HTR-8/SVneo (cell line): Measurements from ENCODE around the gene MYH15.
A peak's percentile ranks its signal among the peaks of the same experiment; 100 is the strongest.

Experiments used
- DNase-seq: peaks from one replicate; pipeline ENCODE4 v3.0.0; 2011; ENCODE audit warnings: low spot score, mixed read lengths; ENCODE audit not compliant: insufficient read length
- FAIRE-seq: peaks from 2 replicates; lab custom pipeline; 2011; peaks lifted over from hg19 to GRCh38; lab: Jason Lieb, UNC

The MYH15 gene

DNA sequence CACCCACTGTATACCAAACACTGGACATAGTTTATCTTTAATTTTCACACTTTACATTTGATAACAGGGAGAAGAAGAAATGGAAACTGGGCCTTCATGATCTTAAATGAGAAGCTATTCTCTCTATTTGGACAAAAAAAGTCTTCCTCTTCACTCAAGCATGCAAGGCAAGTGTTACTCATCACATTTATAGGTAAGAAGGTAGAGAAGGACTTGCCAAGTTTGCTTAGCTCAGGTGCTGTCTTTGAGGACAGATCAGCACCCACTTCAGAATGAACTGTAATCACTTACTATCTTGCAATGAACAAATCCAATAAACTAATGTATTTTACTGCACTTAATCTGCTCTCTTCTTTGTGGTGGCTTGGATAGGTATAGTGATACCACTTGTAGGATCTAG, 1.1 kb upstream of the MYH15 start:
- DNase-seq (no peak), FAIRE-seq (no peak)

DNA sequence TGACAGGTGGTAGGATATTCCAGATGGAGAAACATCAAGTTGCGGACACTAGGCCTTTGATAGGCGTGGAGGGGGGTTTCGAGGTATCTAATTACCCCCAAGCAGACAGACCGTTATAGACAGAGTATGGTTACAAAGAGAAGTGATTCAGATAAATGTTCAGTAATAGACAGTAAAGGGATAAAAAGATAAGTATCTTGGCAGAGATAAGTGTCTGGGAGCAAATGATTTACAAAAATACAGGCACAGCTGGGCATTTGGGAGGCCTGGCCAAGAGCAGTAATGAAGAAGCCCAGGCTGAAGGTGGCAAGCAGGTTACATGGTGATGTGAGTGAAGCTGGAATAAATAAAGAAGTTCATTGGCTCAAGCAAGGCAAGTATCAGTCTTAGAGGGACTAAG, 659 bp upstream of the MYH15 start:
- no peak for FAIRE-seq
- DNase-seq: no peak

DNA sequence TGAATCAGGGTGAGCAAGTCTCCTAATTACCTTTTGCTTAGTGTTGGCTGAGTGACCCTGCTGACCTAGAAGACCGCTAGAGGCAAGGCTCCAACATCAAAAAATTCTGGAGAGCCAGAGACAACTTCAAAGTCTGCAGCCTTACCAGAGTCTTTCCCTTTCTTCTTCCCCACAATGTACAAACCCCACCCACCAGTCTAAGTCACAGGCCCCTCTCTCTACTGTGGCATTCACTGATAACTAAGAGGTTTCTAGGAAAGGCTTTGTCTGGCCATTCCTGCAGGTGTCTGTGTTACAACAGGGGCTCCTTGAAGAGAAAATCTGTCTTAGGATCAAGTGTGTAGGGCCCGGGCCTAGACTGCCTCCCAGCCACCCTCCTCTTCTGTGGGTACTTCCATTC, 525 bp downstream of the MYH15 start:
- DNase-seq (no peak), FAIRE-seq (no peak)

DNA sequence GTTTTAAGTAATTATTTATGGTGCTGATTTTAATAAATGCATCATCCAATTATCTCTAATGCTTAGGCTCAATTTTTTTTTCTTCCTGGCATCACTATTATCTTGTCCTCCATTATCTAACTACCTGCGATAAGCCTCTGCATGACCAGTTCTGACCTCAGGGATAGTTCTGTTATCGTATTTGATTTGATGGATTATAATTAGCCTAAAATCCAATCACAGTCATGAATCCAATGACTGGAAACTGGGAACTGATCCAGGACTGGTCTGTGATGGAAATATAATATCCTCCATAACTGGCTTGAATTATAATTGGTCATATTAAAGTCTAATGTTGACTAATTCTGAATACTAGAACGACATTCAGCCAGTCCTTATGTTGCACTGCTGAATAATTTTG, 1.1 kb downstream of the MYH15 start:
- no peak for DNase-seq
- no peak for FAIRE-seq

DNA sequence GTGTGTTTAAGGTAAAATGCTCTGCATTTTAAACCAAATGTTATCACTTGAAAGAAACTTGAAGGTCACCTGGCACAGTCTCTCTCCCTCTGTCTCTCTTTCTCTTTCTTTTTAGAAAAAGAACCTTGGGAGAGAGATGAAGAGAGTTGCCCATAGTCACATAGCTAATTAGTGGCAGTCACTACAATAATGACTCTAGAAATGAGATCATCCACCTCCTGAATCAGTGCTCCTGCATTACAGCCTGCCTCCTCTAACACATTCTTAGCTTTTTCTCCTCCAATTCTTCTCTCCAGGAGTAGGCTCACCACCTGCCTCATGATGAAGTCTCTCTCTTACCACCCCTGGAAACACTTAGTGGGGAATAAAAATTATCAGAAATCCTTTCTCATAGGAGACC, 2.5 kb downstream of the MYH15 start:
- no peak for FAIRE-seq
- DNase-seq: no peak

DNA sequence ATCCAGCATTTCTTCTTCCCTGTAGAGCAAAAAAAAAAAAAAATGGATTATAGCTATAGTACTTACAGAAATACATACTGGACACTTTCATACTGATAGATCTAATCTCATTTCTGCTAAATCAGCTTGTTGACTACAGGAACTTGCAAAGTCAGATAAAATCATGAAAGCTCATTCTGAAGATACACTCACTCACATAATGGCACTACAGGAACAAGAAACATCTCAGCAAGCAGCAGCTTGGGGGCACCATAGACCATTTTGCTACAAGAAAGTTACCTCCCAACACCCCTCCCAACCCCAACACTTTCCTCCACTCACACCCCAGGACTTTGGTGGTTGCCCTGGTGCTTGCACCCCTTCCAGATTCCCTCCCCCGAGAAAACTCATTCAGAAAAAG, 4.6 kb downstream of the MYH15 start:
- FAIRE-seq: no peak

DNA sequence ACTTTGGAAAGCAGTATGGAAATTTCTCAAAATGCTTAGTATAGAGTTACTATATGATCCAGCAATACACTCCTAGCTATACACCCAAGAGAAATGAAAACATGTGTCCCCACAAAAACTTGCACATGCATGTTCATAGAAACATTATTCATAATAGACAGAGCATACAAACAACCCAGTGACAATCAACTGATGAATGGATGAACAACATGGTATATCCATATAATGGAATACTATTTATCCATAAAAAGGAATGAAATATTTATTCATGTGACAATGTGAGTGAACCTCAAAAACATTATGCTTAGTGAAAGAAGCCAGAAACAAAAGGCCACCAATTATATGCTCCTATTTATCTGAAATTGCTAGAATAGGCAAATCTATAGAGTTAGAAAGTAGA, 6.7 kb downstream of the MYH15 start:
- no peak for FAIRE-seq
- no peak for DNase-seq

More for the DNA sequence above, 4.6 kb downstream of the MYH15 start:
- DNase-seq: no peak

DNA sequence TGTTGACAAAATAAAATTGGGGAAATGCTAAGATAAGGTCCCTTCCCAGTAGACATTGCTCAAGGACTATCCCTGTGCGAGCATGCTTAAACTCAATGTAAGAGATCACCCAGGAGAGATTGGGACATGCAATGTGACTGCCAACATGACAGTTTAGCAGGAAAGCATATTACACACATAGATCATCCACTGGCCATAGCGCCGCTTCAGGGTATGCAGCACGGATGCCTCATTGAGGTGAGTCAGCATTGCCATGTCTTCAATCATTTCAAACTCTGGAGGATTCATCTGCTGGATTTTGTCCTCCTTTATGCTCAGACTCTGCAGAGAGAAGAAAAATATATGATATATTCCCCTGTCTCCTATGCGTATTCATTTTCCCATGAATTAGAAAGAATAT, 8.9 kb downstream of the MYH15 start:
- no peak for FAIRE-seq
- DNase-seq: no peak

DNA sequence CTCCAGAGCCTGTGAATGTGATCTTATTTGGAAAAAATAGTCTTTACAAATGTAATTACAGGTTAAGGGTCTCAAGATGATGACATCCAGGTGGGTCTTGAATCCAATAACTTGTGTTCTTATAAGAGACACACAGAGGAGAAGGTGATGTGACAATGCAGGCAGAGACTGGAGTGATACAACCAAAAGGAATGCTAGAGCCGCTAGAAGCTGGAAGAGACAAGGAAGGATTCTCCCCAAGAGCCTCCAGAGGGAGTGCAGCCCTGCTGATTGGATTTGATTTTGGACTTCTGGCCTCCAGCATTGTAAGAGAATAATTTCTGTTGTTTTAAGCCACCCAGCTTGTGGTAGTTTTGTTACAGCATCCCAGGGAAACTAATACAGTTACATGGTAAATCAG, 9.7 kb downstream of the MYH15 start:
- DNase-seq: no peak
- no peak for FAIRE-seq

DNA sequence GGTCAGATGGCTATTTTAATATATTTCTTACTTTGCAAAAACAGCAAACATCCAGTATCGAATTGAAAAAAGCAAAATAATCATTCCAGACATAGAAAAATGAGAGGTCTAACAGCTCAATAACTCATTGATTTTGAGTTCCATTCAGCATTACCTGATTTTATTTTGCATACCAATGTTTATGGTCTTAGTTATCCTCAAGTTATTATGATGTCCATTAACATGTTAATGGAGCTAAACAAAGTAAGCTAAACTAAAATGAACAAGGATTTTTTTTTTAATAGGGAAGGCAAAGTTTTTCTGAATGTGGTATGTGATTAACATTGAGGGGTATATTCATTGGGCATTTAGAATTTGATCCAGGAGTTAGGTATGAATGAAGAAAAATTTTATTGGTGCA, 13.1 kb downstream of the MYH15 start:
- no peak for FAIRE-seq
- no peak for DNase-seq

DNA sequence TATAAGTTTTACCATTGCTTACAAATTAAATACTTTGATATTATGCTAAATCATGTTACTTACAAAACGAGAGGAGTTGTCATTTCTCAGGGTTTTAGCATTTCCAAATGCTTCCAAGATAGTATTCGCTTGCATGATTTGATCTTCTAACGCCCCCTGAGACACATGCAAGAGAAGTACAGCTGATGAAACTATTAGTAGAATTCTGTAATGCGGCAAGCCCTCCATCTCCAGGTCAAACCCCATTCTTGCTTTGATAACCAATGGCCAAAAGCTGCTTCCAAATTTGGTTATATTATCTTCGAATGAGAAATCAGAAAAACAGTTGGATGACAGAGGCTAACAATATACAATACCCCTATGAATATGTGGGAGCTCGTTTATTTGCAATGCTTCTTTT, 14.7 kb downstream of the MYH15 start:
- no peak for DNase-seq
- FAIRE-seq: no peak

DNA sequence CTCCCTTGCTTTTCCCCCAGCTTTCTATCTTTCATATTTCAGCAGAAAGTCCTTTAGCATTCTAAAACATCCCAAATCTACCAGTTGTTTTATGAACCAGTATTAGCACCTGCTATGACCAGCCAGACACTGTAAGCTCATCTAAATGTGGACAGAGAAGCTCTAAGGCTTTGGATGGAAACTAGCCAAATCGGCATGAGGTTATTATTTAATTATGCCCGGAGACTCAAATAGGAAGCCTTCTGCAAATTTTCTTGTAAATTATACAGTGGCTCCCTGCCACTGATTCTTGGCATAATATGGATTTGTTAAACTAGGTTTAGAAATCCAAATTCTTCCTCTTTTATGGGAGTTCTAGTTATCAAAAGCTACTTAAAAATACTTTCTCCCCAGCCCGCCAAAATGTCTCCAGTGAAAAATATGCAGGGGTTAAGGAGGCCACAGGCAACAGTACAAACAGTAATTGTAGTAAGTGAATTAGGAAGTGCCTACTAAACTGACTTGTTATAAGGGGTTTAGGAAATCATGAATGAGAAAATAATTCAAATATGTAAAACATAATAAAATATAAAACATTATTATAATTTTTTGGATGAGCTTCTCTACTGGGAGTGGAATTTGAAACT, 15.4 kb downstream of the MYH15 start:
- DNase-seq: no peak
- FAIRE-seq: no peak

DNA sequence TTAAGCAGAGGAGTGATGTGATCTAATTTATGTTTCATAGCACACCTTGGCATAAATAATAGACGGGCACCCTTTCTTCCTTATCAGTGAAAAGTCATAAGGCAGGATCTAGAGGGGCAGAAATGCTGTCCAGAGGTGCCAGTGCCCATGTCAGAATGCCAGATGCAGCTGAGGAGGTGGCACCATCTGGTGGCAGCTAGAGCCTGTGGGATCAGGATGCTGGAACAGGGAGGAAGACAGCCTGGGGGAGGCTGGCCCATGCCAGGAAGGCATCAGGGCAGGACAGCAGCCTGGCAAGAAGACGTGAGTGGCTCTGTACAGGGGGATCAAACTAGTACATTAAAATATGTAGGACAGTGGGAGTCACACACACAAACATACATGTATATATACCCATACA, 16.5 kb downstream of the MYH15 start:
- no peak for FAIRE-seq
- DNase-seq: peak; percentile 17

DNA sequence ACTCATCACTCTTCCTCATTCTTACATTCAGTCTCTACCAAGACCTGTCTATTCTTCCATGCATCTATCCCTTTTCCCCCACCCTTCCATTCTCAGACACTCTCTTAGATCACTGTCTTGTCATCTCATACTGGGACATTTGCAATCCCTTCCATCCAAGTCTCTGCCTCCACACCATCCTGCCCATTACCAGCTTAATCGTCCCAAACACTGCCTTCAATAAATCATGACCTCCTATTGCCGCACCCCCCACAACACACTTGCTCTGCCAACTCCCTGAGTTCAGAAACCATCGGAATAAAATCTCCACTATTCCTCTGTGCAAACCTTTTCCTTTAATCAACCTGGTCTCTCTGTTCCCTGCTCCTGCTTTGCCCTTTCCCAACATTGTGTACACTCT, 18.9 kb downstream of the MYH15 start:
- DNase-seq: no peak
- FAIRE-seq: no peak

DNA sequence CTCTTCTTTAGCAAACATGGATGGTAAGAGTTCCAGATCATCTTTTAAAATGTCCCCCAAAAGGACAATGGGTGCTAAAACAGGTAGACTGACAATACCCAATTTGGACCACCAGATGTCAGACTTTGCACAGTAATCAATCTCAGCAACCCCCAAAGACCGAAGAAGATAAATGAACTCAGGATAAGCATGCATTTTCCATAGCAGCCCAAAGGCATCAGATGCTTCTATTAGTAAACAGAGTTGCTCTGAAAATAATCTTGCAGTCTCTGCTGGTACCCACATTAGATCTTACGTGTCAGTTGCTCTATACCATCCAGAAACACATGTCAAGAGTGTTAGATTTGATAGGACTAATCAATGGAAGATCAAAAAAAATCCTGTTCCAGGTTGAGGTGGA, 20.6 kb downstream of the MYH15 start:
- peak; percentile 42 for DNase-seq
- FAIRE-seq: peak; percentile 31

DNA sequence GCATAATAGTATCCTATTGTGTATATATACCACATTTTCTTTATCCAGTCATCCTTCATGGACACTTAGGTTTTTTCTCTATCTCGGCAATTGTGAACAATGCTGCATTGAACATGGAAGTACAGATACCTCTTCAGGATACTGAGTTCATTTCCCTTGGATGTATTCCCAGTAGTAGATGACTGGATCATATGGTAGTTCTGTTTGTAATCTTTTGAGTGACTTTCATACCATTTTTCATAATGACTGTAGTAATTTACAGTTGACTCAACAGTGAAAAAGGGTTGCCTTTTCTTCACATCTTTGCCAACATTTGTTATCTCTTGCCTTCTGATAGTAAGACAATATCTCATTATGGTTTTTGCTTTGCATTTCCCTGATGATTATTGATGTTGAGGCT, 21.8 kb downstream of the MYH15 start:
- FAIRE-seq: no peak
- no peak for DNase-seq

DNA sequence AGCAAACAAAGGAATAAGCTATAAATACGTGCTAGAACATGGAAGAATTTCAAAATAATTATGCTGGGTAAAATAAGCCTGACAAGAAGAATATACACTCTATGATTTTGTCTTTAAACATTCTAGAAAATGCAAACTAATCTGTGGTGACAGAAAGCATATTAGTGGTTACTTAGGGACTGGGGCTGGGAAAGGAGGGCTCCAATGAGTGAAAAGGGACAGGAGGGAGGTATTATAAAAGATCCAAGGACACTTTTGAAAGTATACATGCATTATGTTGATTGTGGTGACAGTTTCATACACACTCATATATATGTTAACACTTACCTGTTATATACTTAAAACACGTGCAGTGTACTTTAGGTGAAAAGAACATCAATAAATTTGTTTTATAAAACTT, 23.0 kb downstream of the MYH15 start:
- FAIRE-seq: no peak
- no peak for DNase-seq

DNA sequence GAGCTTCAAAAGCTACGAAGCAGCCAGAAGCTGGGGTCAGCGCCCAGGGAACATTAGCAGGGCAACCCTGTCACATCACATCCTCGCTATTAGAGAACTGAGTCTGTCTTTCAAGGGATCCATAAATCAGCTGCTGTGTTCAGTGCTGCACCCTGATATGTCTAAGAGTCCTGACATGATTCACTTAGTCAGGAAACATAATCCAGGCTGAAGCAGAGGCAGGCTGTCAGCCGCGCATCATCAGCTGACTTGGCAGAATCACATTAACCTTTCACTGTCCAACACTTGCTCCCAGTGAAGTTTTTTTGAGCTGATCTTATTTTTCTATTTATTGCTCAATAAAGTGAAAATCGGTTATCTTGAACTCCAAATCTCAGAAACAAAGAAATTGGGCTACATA, 23.5 kb downstream of the MYH15 start:
- DNase-seq: peak; percentile 27

DNA sequence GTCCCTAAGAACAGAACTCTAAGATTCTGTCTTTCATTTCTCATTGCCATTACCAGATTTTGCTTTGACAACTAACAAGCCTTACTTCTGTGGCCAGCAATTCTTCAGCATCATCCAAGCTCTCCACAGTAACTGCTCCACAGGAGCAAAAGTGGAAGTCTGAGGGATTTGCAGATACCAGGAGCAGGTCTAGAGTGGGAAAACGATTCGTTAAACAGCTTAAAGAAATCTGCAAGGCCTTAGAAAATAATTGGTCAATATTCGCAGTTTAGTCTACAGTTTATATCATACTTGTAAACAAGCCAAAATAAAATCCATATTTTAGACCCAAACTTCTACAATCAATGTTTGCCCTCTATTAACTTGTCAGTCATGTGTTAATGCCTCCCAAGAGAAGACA, 24.1 kb downstream of the MYH15 start:
- FAIRE-seq (no peak), DNase-seq (no peak)

More for the DNA sequence above, 23.5 kb downstream of the MYH15 start:
- peak; percentile 4 for FAIRE-seq

DNA sequence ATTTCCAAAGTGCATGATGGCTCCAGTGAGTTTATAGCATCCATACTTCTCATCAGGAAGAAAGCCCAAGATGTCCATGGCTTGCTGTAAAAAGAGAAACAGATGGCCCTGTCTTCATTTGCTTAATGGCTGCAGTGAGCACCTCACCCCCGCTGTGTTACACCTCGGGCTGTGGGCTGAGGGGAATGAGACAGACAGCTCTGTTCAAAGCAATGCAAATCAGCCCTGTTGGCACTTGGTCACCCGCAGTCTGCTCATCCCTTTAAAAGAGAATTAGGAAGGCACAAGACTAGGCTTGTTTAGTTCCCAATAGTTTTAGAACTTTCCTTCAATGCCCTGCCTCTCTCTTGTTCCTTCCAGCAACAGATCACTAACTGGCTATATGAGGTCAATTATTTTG, 25.2 kb downstream of the MYH15 start:
- DNase-seq: no peak
- FAIRE-seq: no peak

DNA sequence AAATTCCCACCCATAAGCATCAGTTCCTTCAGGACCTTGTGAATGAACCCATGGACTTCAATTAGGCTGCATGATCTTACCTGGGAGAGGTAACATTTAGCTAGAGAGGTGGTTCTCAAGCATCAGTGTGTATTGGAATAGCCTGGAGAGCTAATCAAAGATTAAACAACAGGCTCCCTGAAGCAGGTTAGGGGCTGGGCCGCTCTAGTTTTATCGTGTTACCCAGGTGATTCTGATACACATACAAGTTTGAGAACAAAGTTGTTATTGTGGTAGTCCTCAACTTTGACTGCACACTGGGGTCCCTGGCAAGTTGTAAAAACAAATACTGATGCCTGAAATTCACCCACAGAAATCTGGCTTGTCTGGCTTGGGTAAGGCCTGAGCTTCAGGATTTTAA, 31.2 kb downstream of the MYH15 start:
- DNase-seq (no peak), FAIRE-seq (no peak)

DNA sequence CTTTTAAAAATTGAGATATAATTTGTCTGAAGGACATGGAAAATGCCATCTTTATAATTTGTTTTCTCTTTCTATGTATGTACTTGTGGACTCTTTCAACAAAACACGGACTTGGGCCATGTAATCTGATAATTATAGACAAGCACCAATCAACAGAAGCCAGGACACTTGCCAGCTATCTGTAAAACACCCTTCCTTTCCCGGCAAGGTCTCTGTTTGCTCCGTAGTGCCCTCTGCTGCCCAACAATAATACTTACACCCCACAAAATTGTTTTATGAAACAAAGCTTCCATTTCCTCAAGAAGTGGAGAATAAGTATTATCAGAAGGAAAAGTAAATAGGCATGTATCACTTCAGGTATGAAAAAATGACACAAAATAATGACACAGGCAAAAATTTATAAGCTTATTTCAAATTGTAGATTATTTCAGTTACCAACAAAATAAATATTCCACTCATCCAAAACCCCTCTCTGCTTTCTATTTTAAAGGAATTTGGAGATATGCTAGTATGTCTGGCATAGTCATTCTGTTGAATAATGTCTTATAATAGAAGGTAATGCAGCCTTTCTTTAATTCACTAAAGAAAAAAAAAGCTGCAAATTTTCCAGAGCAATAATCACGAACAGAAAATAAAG, 32.8 kb downstream of the MYH15 start:
- peak; percentile 29 for DNase-seq
- FAIRE-seq: no peak
